GM12878 (cell line): ENCODE results near the gene ATL1.

Experiments
- EZH2 ChIP-seq: IDR thresholded peaks from 2 replicates; pipeline ENCODE4 v1.6.1; 2012; ENCODE audit warnings: low read depth, mild to moderate bottlenecking, control low read depth, inconsistent platforms, low read length, borderline replicate concordance; ENCODE audit not compliant: control insufficient read depth
- HCFC1 ChIP-seq: fragments of 150-350 bp; IDR thresholded peaks from 2 replicates; pipeline ENCODE4 v1.6.1; 2014; ENCODE audit warnings: low read length
- KDM1A ChIP-seq: fragments of 200-600 bp; sonication (generic); IDR thresholded peaks from 2 replicates; pipeline ENCODE4 v1.6.1; 2016; ENCODE audit warnings: borderline replicate concordance
- YY1 ChIP-seq: IDR thresholded peaks from 2 replicates; pipeline ENCODE4 v1.6.1; 2011; ENCODE audit warnings: low read depth, mild to moderate bottlenecking, low read length
- ZNF274 ChIP-seq: IDR thresholded peaks from one replicate; pipeline ENCODE4 v1.8.0; 2011; ENCODE audit not compliant: insufficient read length, insufficient read depth
- TF ChIP-seq, protein P1 (sequence below), 3 experiments: IDR thresholded peaks in 2 of 3; conservative IDR thresholded peaks in 1 of 3; 2 replicates each; pipeline ENCODE4 v1.5.1; 2011; ENCODE audit warnings: low read depth in 3 of 3, low read length in 3 of 3, mild to moderate bottlenecking in 3 of 3, control low read depth in 2 of 3, moderate library complexity in 2 of 3, inconsistent platforms in 1 of 3, mixed read lengths in 1 of 3; ENCODE audit not compliant: control insufficient read depth in 2 of 3, insufficient read depth in 1 of 3; ENCODE audit errors: extremely low read depth in 1 of 3

DNA sequence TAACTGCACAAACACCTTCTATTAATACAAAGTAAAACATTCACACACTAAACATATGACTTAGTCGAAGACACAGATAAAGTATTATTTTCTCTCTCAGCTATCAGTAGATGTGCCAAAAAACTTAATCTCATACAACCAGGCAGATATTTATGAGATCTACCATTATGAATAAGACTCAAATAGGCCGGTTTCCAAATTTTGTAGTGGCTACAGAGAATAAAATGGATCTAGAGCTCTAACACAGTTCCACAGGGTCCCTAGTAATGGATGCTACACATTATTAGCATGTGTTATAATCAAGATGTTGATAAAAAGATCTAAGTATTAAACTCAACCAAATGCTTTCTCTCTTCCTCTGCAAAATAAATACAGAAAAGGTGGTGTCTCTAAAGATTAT is 97.8 kb downstream of the ATL1 start:
- TF ChIP-seq, protein P1, sequence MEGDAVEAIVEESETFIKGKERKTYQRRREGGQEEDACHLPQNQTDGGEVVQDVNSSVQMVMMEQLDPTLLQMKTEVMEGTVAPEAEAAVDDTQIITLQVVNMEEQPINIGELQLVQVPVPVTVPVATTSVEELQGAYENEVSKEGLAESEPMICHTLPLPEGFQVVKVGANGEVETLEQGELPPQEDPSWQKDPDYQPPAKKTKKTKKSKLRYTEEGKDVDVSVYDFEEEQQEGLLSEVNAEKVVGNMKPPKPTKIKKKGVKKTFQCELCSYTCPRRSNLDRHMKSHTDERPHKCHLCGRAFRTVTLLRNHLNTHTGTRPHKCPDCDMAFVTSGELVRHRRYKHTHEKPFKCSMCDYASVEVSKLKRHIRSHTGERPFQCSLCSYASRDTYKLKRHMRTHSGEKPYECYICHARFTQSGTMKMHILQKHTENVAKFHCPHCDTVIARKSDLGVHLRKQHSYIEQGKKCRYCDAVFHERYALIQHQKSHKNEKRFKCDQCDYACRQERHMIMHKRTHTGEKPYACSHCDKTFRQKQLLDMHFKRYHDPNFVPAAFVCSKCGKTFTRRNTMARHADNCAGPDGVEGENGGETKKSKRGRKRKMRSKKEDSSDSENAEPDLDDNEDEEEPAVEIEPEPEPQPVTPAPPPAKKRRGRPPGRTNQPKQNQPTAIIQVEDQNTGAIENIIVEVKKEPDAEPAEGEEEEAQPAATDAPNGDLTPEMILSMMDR (IDR thresholded peaks at IDR 0.05 in 2 of 3, conservative IDR thresholded peaks at IDR 0.05 in 1 of 3; ENCODE audit: control insufficient read depth in 2 of 3, extremely low read depth in 1 of 3, insufficient read depth in 1 of 3, low read depth in 3 of 3, low read length in 3 of 3) = no peak
- TF ChIP-seq YY1 (no peak), KDM1A (no peak), HCFC1 (no peak), EZH2 (no peak), ZNF274 (no peak)
